Adrenal gland (tissue), 12 donors: ENCODE results near the gene SH3RF1. TPM values are rescaled to one million over a fixed set of nuclear protein-coding genes. Genes with fewer than 3 reads are reported as not detected.

Experiments used
- DNase-seq, 7 donors: peaks; one replicate each; pipeline ENCODE4 v3.0.0-alpha.2; 2019 to 2020
- H3K27ac ChIP-seq, 5 donors: fragments of 200-600 bp; sonication (generic) in 4 of 5; 1 replicate in 3 of 5; 2 replicates in 2 of 5; pipeline versions ENCODE4 v1.5.1 to v1.8.0; 2016 to 2020; ENCODE audit warnings: mild to moderate bottlenecking in 1 of 5
- H3K27me3 ChIP-seq: fragments of 200-600 bp; 2 replicates; pipeline ENCODE4 v1.8.0; 2021
- H3K36me3 ChIP-seq, 2 donors: fragments of 200-600 bp; replicated peaks in 1 of 2; 1 replicate in 1 of 2; 2 replicates in 1 of 2; pipeline versions ENCODE4 v1.5.1 to v1.8.0; 2018 to 2022
- H3K4me1 ChIP-seq, 2 donors: fragments of 200-600 bp; replicated peaks in 1 of 2; 1 replicate in 1 of 2; 2 replicates in 1 of 2; pipeline versions ENCODE4 v1.5.1 to v1.8.0; 2018 to 2021
- H3K4me3 ChIP-seq, 4 donors: fragments of 200-600 bp; sonication (generic) in 3 of 4; one replicate each; pipeline ENCODE4 v1.5.1; 2016 to 2018
- H3K9me3 ChIP-seq, 3 donors: fragments of 200-600 bp; sonication (generic) in 1 of 3; replicated peaks in 1 of 3; 1 replicate in 2 of 3; 2 replicates in 1 of 3; pipeline versions ENCODE4 v1.5.1 to v1.8.0; 2016 to 2021
- CTCF ChIP-seq, 6 experiments: fragments of 450-650 bp in 4 of 6; fragments of 200-600 bp in 2 of 6; sonication (generic) in 1 of 6; IDR thresholded peaks; 1 replicate in 5 of 6; 2 replicates in 1 of 6; pipeline versions ENCODE4 v1.5.1 to v1.8.0; 2016 to 2021; ENCODE audit warnings: antibody characterized with exemption in 6 of 6, mild to moderate bottlenecking in 2 of 6, moderate library complexity in 1 of 6
- POLR2A ChIP-seq, 2 donors: fragments of 450-650 bp; IDR thresholded peaks; one replicate each; pipeline ENCODE4 v1.6.1; 2017; ENCODE audit warnings: antibody characterized with exemption in 2 of 2, mild to moderate bottlenecking in 2 of 2, moderate library complexity in 1 of 2
- WGBS, 4 donors: extraction: QIAGEN DNeasy Blood & Tissue Kit in 2 of 4; methylation state at CpG; one replicate each; pipeline versions ENCODE4 v1.1.5 to v1.1.7; 2013 to 2017; 5-methylcytosine and 5-hydroxymethylcytosine counted together
- intact Hi-C, 2 donors: fragments of 100-400 bp; cut with DNase I; formaldehyde crosslinking; loops; one replicate each; pipeline versions ENCODE4 v1.14.1 to v1.15.0; 2022 to 2023
- polyA plus RNA-seq, 3 donors: library from polyadenylated mRNA; stranded (reverse); fragments of 200-250 nt in 2 of 3; fragments of 350-450 nt in 1 of 3; fragmentation: Illumina TruSeq in 1 of 3; extraction: RNeasy Lipid Tissue Mini Kit (QIAGEN cat#74804) in 1 of 3; gene quantifications; one replicate each; pipeline ENCODE4 v1.2.3, GENCODE V29; 2013 to 2014
- total RNA-seq, 9 donors: library from RNA; depleted of rRNA in 4 of 9; stranded (reverse); fragments of >200 nt in 4 of 9; fragments of 120-200 nt in 1 of 9; fragmentation: NEBNext Ultra II Directional in 1 of 9; extraction: Animal tissue kit (Norgen Biotek cat#: 25700) in 1 of 9; gene quantifications; one replicate each; pipeline versions ENCODE4 v1.1.0 to v1.2.4, GENCODE V29; 2013 to 2023
- donor health status: healthy with polysubstance abuse.
- donor health status: Bipolar disorder and iron deficiency.
- donor health status: DM: yes; HTN: yes; CAD: no.
- donor health status: DM: no; HTN: no; CAD: no.
- donor health status: DM: no; HTN: no; CAD: no.
- donor health status: DM: yes; HTN: yes; CAD: no.

The SH3RF1 gene
- total and polyA plus RNA-seq, 12 donors: 1.8 to 19.3 (median 8.6) TPM

GRCh38 chr4:169133932-169134331 lies 136.8 kb downstream of the SH3RF1 start:
- no peaks in the 10 kb centered on the region for H3K27me3 ChIP-seq
- H3K4me3 ChIP-seq: no peak overlapping the region
- no peak for DNase-seq
- WGBS, 4 donors: 64 to 95% (median 85%) methylated on average over 3 of the region's 3 CpGs
- H3K27ac ChIP-seq: no peak overlapping the region
- no peaks in the 10 kb centered on the region for H3K9me3 ChIP-seq
- no peaks in the 10 kb centered on the region for H3K4me1 ChIP-seq
- TF ChIP-seq CTCF (IDR thresholded peaks at IDR 0.05) (no peak), POLR2A (IDR thresholded peaks at IDR 0.05) (no peak)
- no peaks in the 10 kb centered on the region for H3K36me3 ChIP-seq
- intact Hi-C loops: no loop called here

GRCh38 chr4:169132561-169133305 lies 138.0 kb downstream of the SH3RF1 start:
- no peak overlapping the region for H3K4me3 ChIP-seq
- DNase-seq: no peak
- H3K4me1 ChIP-seq: no peaks in the 10 kb centered on the region
- TF ChIP-seq CTCF (IDR thresholded peaks at IDR 0.05): no peak
- TF ChIP-seq POLR2A (IDR thresholded peaks at IDR 0.05): no peak
- no peaks in the 10 kb centered on the region for H3K9me3 ChIP-seq
- no peak overlapping the region for H3K27ac ChIP-seq
- WGBS, 4 donors: 93 to 100% (median 97%) methylated on average over 3 of the region's 3 CpGs
- H3K36me3 ChIP-seq: no peaks in the 10 kb centered on the region
- intact Hi-C loops: no loop called here
- H3K27me3 ChIP-seq: no peaks in the 10 kb centered on the region

GRCh38 chr4:169131556-169132208 lies 139.1 kb downstream of the SH3RF1 start:
- 92 to 98% (median 95%) methylated on average over 9 of the region's 9 CpGs for WGBS, 4 donors
- H3K27ac ChIP-seq: no peak overlapping the region
- H3K27me3 ChIP-seq: no peaks in the 10 kb centered on the region
- no peaks in the 10 kb centered on the region for H3K9me3 ChIP-seq
- no peaks in the 10 kb centered on the region for H3K36me3 ChIP-seq
- no peak overlapping the region for H3K4me3 ChIP-seq
- TF ChIP-seq CTCF (IDR thresholded peaks at IDR 0.05) (no peak), POLR2A (IDR thresholded peaks at IDR 0.05) (no peak)
- H3K4me1 ChIP-seq: no peaks in the 10 kb centered on the region
- intact Hi-C loops: no loop called here
- no peak for DNase-seq

GRCh38 chr4:169128902-169129301 lies 141.9 kb downstream of the SH3RF1 start:
- Histone ChIP-seq H3K9me3 (no peaks in the 10 kb centered on the region), H3K4me1 (no peaks in the 10 kb centered on the region), H3K36me3 (no peaks in the 10 kb centered on the region), H3K4me3 (no peak overlapping the region), H3K27me3 (no peaks in the 10 kb centered on the region), H3K27ac (no peak overlapping the region)
- whole genome bisulfite sequencing, 4 donors: 79 to 95% (median 88%) methylated on average over 3 of the region's 3 CpGs
- TF ChIP-seq CTCF (IDR thresholded peaks at IDR 0.05): no peak
- no peak for TF ChIP-seq POLR2A (IDR thresholded peaks at IDR 0.05)
- DNase-seq: no peak
- intact Hi-C loops: no loop called here
